SK-N-SH (cell line): ENCODE data around the gene ALDH3A1. TPM values are rescaled to one million over a fixed set of nuclear protein-coding genes. Genes with fewer than 3 reads are reported as not detected.

ENCODE experiments used
- CTCF ChIA-PET: fragments of 300-600, 350-600 bp; formaldehyde crosslinking; extraction: SDS; loops from one replicate; lab custom pipeline; 2021; lab: Yijun Ruan, JAX
- POLR2A ChIA-PET: fragments of 350-600 bp; sonication (Branson Sonifier 250); formaldehyde crosslinking; extraction: SDS; loops from one replicate; lab custom pipeline; 2020; ENCODE audit warnings: antibody characterized with exemption, inconsistent platforms; lab: Yijun Ruan, JAX
- DNase-seq: peaks from one replicate; pipeline ENCODE4 v3.0.0; 2012
- H2AFZ ChIP-seq: fragments of 200-600 bp; sonication (generic); 2 replicates; pipeline ENCODE4 v1.8.1; 2016; ENCODE audit warnings: antibody characterized with exemption, mild to moderate bottlenecking, low read depth
- H3F3A ChIP-seq: fragments of 200-600 bp; sonication (generic); replicated peaks from 2 replicates; pipeline ENCODE3; 2016; ENCODE audit warnings: antibody characterized with exemption, mild to moderate bottlenecking; ENCODE audit not compliant: insufficient read depth
- H3K27ac ChIP-seq, 2 experiments: fragments of 200-500 bp in 1 of 2; fragments of 200-600 bp in 1 of 2; sonication (Bioruptor generic) in 1 of 2; sonication (generic), shearing (Covaris generic) in 1 of 2; 2 replicates each; pipeline versions ENCODE4 v1.5.1 to v1.6.1; 2014 to 2016; ENCODE audit warnings: low read depth in 2 of 2, inconsistent platforms in 1 of 2, low read length in 1 of 2, mild to moderate bottlenecking in 1 of 2, mixed read lengths in 1 of 2
- H3K27me3 ChIP-seq: fragments of 200-600 bp; sonication (generic), shearing (Covaris generic); 2 replicates; pipeline ENCODE4 v1.6.1; 2016; ENCODE audit warnings: mixed run types; ENCODE audit not compliant: insufficient read depth
- H3K36me3 ChIP-seq, 2 experiments: fragments of 200-500 bp in 1 of 2; fragments of 200-600 bp in 1 of 2; sonication (Bioruptor generic) in 1 of 2; sonication (generic) in 1 of 2; replicated peaks in 1 of 2; 2 replicates each; pipeline versions ENCODE3 to v1.5.1; 2014 to 2016; ENCODE audit warnings: low read length in 1 of 2, mild to moderate bottlenecking in 1 of 2; ENCODE audit not compliant: insufficient read depth in 2 of 2, control insufficient read depth in 1 of 2
- H3K4me1 ChIP-seq, 2 experiments: fragments of 200-500 bp in 1 of 2; fragments of 200-600 bp in 1 of 2; sonication (Bioruptor generic) in 1 of 2; sonication (generic), shearing (Covaris generic) in 1 of 2; 2 replicates each; pipeline versions ENCODE4 v1.5.1 to v1.6.1; 2014 to 2016; ENCODE audit warnings: low read depth in 1 of 2, low read length in 1 of 2, mixed run types in 1 of 2; ENCODE audit not compliant: insufficient read depth in 2 of 2, control insufficient read depth in 1 of 2
- H3K4me2 ChIP-seq: fragments of 200-600 bp; sonication (generic), shearing (Covaris generic); 2 replicates; pipeline ENCODE4 v1.6.1; 2017; ENCODE audit warnings: mixed run types
- H3K4me3 ChIP-seq, 2 experiments: fragments of 200-500 bp in 1 of 2; fragments of 200-600 bp in 1 of 2; sonication (Bioruptor generic) in 1 of 2; sonication (generic), shearing (Covaris generic) in 1 of 2; 2 replicates each; pipeline versions ENCODE4 v1.5.1 to v1.8.1; 2014 to 2016; ENCODE audit warnings: low read depth in 2 of 2, inconsistent platforms in 1 of 2, low read length in 1 of 2, mild to moderate bottlenecking in 1 of 2, mixed read lengths in 1 of 2, moderate library complexity in 1 of 2
- H3K79me2 ChIP-seq: fragments of 200-600 bp; sonication (generic); 2 replicates; pipeline ENCODE4 v1.8.1; 2017; ENCODE audit warnings: mild to moderate bottlenecking; ENCODE audit not compliant: insufficient read depth
- H3K9ac ChIP-seq: fragments of 200-600 bp; sonication (generic); 2 replicates; pipeline ENCODE4 v1.6.1; 2017; ENCODE audit warnings: mixed run types
- H3K9me2 ChIP-seq: fragments of 200-600 bp; sonication (generic); 2 replicates; pipeline ENCODE4 v1.6.1; 2017; ENCODE audit warnings: mixed run types
- H3K9me3 ChIP-seq: fragments of 200-600 bp; sonication (generic); 2 replicates; pipeline ENCODE4 v1.6.1; 2017; ENCODE audit warnings: mixed run types, mild to moderate bottlenecking, moderate library complexity
- H4K20me1 ChIP-seq: fragments of 200-600 bp; sonication (generic); 2 replicates; pipeline ENCODE4 v1.6.1; 2017; ENCODE audit warnings: mild to moderate bottlenecking, mixed run types; ENCODE audit not compliant: insufficient read depth
- EP300 ChIP-seq, 2 experiments: IDR thresholded peaks; 2 replicates each; pipeline versions ENCODE4 v1.4.0 to v1.6.1; 2012; ENCODE audit warnings: borderline replicate concordance in 1 of 2, low read depth in 1 of 2, low read length in 1 of 2
- IRF3 ChIP-seq: fragments of 150-350 bp; IDR thresholded peaks from 2 replicates; pipeline ENCODE4 v1.6.1; 2016; ENCODE audit warnings: mild to moderate bottlenecking, low read depth, low read length
- JUND ChIP-seq: IDR thresholded peaks from 2 replicates; pipeline ENCODE4 v1.4.0; 2012
- MXI1 ChIP-seq: IDR thresholded peaks from 2 replicates; pipeline ENCODE4 v1.6.1; 2012; ENCODE audit warnings: mild to moderate bottlenecking, low read depth, low read length, improper control_type of control experiment
- PBX3 ChIP-seq: IDR thresholded peaks from 2 replicates; pipeline ENCODE4; 2012
- RCOR1 ChIP-seq: fragments of 150-350 bp; IDR thresholded peaks from 2 replicates; pipeline ENCODE4 v1.6.1; 2017; ENCODE audit warnings: antibody characterized with exemption, low read length
- RFX5 ChIP-seq: IDR thresholded peaks from 2 replicates; pipeline ENCODE4 v1.6.1; 2012; ENCODE audit warnings: mild to moderate bottlenecking, improper control_type of control experiment, low read length
- TEAD4 ChIP-seq: IDR thresholded peaks from 2 replicates; pipeline ENCODE4 v1.4.0; 2012; ENCODE audit warnings: mild to moderate bottlenecking, borderline replicate concordance; ENCODE audit not compliant: insufficient read depth
- YY1 ChIP-seq: IDR thresholded peaks from 2 replicates; pipeline ENCODE4 v1.4.0; 2012; ENCODE audit warnings: low read depth, mild to moderate bottlenecking
- WGBS: methylation state at CpG from one replicate; pipeline ENCODE4 v1.1.6; 2017; ENCODE audit warnings: low lambda C conversion rate; 5-methylcytosine and 5-hydroxymethylcytosine counted together
- polyA plus RNA-seq, 3 experiments: library from polyadenylated mRNA; depleted of rRNA; stranded (reverse); fragments of >200 nt; gene quantifications; 2 replicates each; pipeline ENCODE4 v1.2.3, GENCODE V29; 2012

Gene ALDH3A1
- polyA plus RNA-seq, 1 of the 3 experiments (the other 2 are of a cell fraction), result 0.79 TPM

GRCh38 chr17:19738073-19738449 is 10.0 kb downstream of the ALDH3A1 start:
- Histone ChIP-seq H3K79me2 (no peaks in the 10 kb centered on the region), H2AFZ (no peak overlapping the region), H3K4me3 (no peak overlapping the region), H3K9me2 (no peaks in the 10 kb centered on the region), H3K36me3 (no peaks in the 10 kb centered on the region), H3K4me2 (no peak overlapping the region), H3K9me3 (no peaks in the 10 kb centered on the region), H3K4me1 (no peaks in the 10 kb centered on the region; a peak in 1 of 4 replicates), H4K20me1 (no peaks in the 10 kb centered on the region), H3K27me3 (no peaks in the 10 kb centered on the region), H3K27ac (no peak overlapping the region), H3K9ac (no peak overlapping the region), H3F3A (no peaks in the 10 kb centered on the region)
- no peak for TF ChIP-seq JUND
- no peak for DNase-seq
- WGBS, result 89% methylated on average over 9 of the region's 14 CpGs
- CTCF ChIA-PET, result interaction anchor here (0.6 to 1.2 kb wide), 3 partner anchors 16 to 28 kb away, joined by 3 read pairs; no protein-coding TSS in a partner anchor
- POLR2A ChIA-PET, result no interaction called here

DNA sequence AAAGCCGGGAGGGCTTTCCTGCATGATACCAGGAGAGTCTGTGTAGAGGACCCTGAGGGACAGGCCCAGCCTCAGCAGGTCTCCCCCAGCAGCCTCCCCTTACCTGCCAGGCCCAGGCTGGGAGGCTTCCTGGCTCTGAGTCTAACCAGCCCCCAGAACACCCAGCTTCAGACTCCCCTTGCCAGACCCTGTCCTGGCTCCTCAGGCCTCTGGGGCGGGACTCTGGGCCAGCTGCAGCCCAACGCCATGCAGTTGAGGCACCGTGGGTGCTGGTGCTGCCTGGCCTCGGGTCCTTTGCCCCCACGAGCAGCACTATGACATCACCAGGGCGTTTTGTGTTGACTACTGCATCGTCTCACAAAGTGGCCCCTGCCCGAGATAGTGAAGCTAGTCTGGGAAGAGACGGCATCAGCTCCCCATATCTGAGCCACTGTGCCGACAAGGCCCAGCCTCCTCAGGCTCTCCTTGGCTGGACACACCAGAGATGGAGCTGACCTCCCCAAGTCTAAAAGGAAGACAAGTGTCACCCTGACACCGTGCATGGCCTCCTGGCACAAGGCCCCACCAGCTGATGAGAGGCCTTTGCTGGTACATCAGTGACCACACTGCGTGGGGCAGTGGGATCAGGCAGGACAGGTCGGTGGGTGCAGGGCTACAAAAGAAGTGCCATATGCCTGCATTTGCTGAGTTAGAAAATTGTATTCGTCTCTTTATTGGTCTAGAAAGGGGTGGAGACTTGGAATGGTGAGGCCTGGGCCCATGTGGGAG is 10.6 kb downstream of the ALDH3A1 start:
- Histone ChIP-seq H3F3A (no peaks in the 10 kb centered on the region), H3K9ac (no peak overlapping the region), H4K20me1 (no peaks in the 10 kb centered on the region), H2AFZ (no peak overlapping the region), H3K4me3 (no peak overlapping the region), H3K9me2 (no peaks in the 10 kb centered on the region), H3K36me3 (no peaks in the 10 kb centered on the region), H3K4me1 (no peaks in the 10 kb centered on the region; a peak in 1 of 4 replicates), H3K79me2 (no peaks in the 10 kb centered on the region), H3K4me2 (no peak overlapping the region), H3K27me3 (no peaks in the 10 kb centered on the region), H3K27ac (no peak overlapping the region), H3K9me3 (no peaks in the 10 kb centered on the region)
- ChIA-PET CTCF (interaction anchor here (0.6 to 0.9 kb wide), 4 partner anchors 17 to 116 kb away, joined by 3 read pairs; no protein-coding TSS in a partner anchor), POLR2A (no interaction called here)
- 67% methylated on average over 5 of the region's 15 CpGs for WGBS
- TF ChIP-seq MXI1 (no peak), YY1 (no peak), PBX3 (no peak), RCOR1 (no peak), TEAD4 (no peak), RFX5 (no peak), EP300 (IDR thresholded peaks at IDR 0.05; ENCODE audit: borderline replicate concordance in 1 of 2, low read depth in 1 of 2, low read length in 1 of 2) (no peak)
- no peak for DNase-seq

DNA sequence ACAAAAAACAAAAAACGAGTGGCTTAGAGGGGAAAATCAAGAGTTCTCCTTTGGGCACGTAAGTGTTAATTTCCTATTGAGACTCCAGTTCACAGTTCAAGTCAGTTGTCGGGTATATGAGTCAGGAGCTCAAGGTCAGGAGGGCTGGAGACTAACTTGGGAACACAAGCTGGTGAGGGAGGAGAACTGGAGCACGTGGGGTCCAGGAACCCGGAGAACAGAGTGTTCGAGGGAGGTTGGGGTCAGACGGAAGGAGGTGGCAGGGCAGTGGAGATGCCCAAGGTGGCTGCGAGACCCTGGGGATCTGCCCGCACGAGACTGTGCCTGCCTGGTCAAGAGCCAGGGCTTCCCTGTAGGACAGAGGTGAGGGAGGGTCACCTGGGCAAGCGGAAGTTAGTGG is 12.0 kb downstream of the ALDH3A1 start:
- ChIA-PET CTCF (interaction anchor here (0.7 kb wide), 1 partner anchor 9 kb away, joined by 3 read pairs; no protein-coding TSS in a partner anchor), POLR2A (interaction anchor here (0.6 kb wide), 1 partner anchor 16 kb away, joined by 3 read pairs; no protein-coding TSS in a partner anchor)
- no peaks in the 10 kb centered on the region; a peak in 1 of 4 replicates for H3K4me1 ChIP-seq
- H3K27ac ChIP-seq, result no peak overlapping the region
- no peak overlapping the region for H2AFZ ChIP-seq
- no peak for TF ChIP-seq IRF3
- no peaks in the 10 kb centered on the region for H3K79me2 ChIP-seq
- H3K27me3 ChIP-seq, result no peaks in the 10 kb centered on the region
- DNase-seq, result no peak
- H3F3A ChIP-seq, result no peaks in the 10 kb centered on the region
- H3K4me3 ChIP-seq, result no peak overlapping the region
- H3K9ac ChIP-seq, result no peak overlapping the region
- no peaks in the 10 kb centered on the region for H3K36me3 ChIP-seq
- no peaks in the 10 kb centered on the region for H3K9me3 ChIP-seq
- no peaks in the 10 kb centered on the region for H4K20me1 ChIP-seq
- H3K4me2 ChIP-seq, result no peak overlapping the region
- 73% methylated on average over 11 of the region's 11 CpGs for WGBS
- H3K9me2 ChIP-seq, result no peaks in the 10 kb centered on the region
